HepG2 (cell line): ENCODE measurements around the gene GRIA2. TPM values are rescaled to one million over a fixed set of nuclear protein-coding genes. Genes with fewer than 3 reads are reported as not detected.

ENCODE experiments used
- DMTF1 ChIP-seq: sonication (generic); formaldehyde crosslinking; IDR thresholded peaks from 2 replicates; pipeline ENCODE4 v1.4.0; 2020; ENCODE audit warnings: mild to moderate bottlenecking, missing genetic modification reagents
- MIER2 ChIP-seq: IDR thresholded peaks from 2 replicates; pipeline ENCODE4 v1.6.1; 2016; ENCODE audit warnings: missing biosample characterization, missing genetic modification reagents
- SATB2 ChIP-seq: sonication (generic); formaldehyde crosslinking; IDR thresholded peaks from 2 replicates; pipeline ENCODE4 v1.5.0; 2020; ENCODE audit warnings: missing genetic modification reagents
- SMAD9 ChIP-seq: sonication (generic); formaldehyde crosslinking; IDR thresholded peaks from 2 replicates; pipeline ENCODE4 v1.5.1; 2020; ENCODE audit warnings: mild to moderate bottlenecking, missing genetic modification reagents
- ZBTB40 ChIP-seq, 2 experiments: fragments of 450-650 bp in 1 of 2; sonication (generic) in 1 of 2; formaldehyde crosslinking in 1 of 2; IDR thresholded peaks; 2 replicates each; pipeline versions ENCODE4 v1.6.1 to v1.8.0; 2016 to 2022; ENCODE audit warnings: antibody characterized with exemption in 1 of 2, mild to moderate bottlenecking in 1 of 2, missing genetic modification reagents in 1 of 2
- ZNF142 ChIP-seq: sonication (generic); formaldehyde crosslinking; IDR thresholded peaks from 2 replicates; pipeline ENCODE4 v1.4.0; 2020; ENCODE audit warnings: missing genetic modification reagents
- ZNF282 ChIP-seq: fragments of 450-650 bp; IDR thresholded peaks from 2 replicates; pipeline ENCODE4 v1.6.1; 2018; ENCODE audit not compliant: partially characterized antibody
- ZNF839 ChIP-seq: sonication (generic); formaldehyde crosslinking; IDR thresholded peaks from 2 replicates; pipeline ENCODE4 v1.4.0; 2020; ENCODE audit warnings: missing genetic modification reagents, mild to moderate bottlenecking, borderline replicate concordance
- polyA plus RNA-seq, 8 experiments: library from polyadenylated mRNA; depleted of rRNA in 3 of 8; stranded (reverse) in 7 of 8; unstranded in 1 of 8; fragments of >200 nt; fragmentation: Illumina TruSeq in 4 of 8; extraction: Trizol in 4 of 8; gene quantifications; 2 replicates each; pipeline versions ENCODE4 v1.2.1 to v1.2.3, GENCODE V29; 2011 to 2016; ENCODE audit warnings: low read depth in 4 of 8, missing spikeins in 1 of 8, mixed read lengths in 1 of 8; ENCODE audit not compliant: insufficient read depth in 1 of 8
- total RNA-seq, 5 experiments: library from RNA; depleted of rRNA; stranded (reverse); fragments of >200 nt; fragmentation: Illumina TruSeq; extraction: Trizol; gene quantifications; 2 replicates each; pipeline ENCODE4 v1.2.3, GENCODE V29; 2016; ENCODE audit warnings: low read depth in 1 of 5

The GRIA2 gene
- total and polyA plus RNA-seq, 2 of the 13 experiments (the other 11 are each of a cell fraction or from before 2014, with no cell fraction given) = not detected

- no peak for TF ChIP-seq ZNF142 (CRISPR knock-in tag)
- TF ChIP-seq MIER2 (CRISPR knock-in tag) = 0 out of 2 replicates have a peak, but pooled peaks have one; percentile 25
- TF ChIP-seq DMTF1 (CRISPR knock-in tag) = no peak
- TF ChIP-seq ZBTB40 (IDR thresholded peaks at IDR 0.05) = no peak
- TF ChIP-seq ZBTB40 (CRISPR knock-in tag; IDR thresholded peaks at IDR 0.05) = no peak
- no peak for TF ChIP-seq SMAD9
- TF ChIP-seq ZNF839 (CRISPR knock-in tag) = no peak
- no peak for TF ChIP-seq ZNF282
- no peak for TF ChIP-seq SATB2 (CRISPR knock-in tag)
These were observed 15.8 kb upstream of the GRIA2 start (continued) for GRCh38 chr4:157204634-157205244.
